Hypothalamus (tissue), 51 donors: ENCODE results near the gene BATF.

Experiments used
- DNase-seq, 51 donors: peaks; one replicate each; lab custom pipeline; 2025; lab: John Stamatoyannopoulos, UW

BATF gene

DNA sequence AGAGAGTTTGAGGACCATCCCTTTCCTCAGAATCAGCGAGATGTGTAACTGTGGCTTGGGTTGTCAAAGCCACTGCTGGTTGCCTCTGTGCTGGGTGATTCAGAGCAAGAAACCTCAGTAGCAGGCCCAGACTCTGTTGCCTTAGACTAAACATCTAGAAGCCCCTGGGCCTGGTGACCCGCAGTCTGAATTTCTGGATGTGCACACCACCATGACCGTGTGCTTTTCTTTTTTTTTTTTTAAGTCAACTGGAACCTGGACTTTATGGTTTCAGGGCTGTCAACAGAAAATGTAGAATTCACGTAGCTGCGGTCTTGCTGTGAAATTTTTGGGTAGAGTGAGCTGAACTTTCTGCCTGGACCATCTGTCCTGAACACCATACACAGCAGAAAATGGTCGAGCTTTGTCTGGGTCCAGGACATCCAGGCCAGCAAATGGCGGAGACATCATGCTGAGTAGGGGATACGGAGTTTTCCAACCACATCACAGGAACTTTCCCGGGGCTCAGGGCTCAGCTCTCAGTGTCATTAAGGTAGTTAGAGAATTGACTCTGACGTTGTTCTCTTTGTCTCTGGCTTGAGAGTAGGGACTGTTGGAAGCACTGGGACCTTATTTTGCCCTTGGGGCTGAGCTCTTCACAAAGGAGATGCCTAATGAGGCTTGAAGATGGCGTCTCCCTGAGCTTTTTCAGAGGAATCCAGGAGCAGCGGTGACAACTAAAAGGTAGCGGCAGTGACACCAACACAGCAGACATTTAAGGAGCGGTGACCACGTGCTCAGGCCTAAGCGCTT is 23.0 kb upstream of the BATF start:
- no peak for DNase-seq

DNA sequence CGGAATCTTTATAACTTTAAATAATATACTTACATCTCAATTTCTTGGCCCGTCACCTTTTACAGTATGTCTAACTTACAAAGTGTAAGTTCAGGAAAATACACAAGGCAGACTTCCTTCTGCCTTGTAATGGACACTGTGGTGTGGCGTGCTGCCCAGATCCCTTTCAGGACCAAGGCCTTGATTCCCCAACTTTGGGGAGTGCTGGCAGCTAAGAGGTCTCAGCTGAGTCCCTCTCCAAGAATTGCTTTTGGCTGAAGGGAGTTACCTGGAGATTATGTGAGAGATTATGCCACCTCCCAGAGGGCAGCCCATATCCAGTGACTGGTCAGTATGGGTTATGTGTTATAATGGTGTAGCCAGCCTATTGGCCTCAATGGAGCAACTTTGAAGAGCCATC is 21.2 kb upstream of the BATF start:
- no peak for DNase-seq

- DNase-seq, result no peak
Measured at GRCh38 chr14:75504411-75504810, 17.9 kb upstream of the BATF start.

DNA sequence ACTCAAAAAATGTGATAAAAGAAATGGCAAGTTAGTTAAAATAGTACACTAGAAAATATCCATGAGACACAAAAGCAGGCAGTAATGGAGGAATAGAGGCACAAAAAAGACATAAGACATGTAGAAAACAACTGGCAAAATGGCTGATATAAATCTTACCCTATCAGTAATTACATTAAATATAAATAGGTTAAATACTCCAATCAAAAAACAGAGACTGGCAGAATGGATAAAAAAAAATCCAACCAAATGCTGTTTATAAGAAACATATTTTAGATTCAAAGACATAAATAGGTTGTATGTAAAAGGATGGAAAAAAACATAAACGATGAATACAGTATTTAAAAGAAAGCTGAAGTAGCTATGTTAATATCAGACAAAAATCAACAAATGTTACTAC is 15.3 kb upstream of the BATF start:
- DNase-seq, result no peak

GRCh38 chr14:75510547-75510946 is 11.7 kb upstream of the BATF start:
- no peak for DNase-seq

DNA sequence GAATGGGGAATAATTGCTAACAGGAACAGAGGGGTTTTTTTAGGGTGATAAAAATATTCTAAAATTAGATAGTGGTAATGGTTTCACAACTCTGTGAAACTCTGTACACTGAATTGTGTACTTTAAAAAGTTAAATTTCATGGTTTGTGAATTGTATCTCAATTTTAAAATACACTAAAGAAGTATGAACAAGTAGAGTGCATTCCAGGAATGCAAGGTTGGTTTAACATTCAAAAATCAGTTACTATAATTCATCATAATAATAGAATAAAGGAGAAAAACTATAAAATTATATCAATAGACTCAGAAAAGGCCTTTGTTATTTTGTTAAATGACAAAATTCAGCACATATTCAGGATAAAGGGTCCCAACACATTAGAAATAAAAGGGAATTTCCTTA is 11.1 kb upstream of the BATF start:
- DNase-seq, result no peak

DNA sequence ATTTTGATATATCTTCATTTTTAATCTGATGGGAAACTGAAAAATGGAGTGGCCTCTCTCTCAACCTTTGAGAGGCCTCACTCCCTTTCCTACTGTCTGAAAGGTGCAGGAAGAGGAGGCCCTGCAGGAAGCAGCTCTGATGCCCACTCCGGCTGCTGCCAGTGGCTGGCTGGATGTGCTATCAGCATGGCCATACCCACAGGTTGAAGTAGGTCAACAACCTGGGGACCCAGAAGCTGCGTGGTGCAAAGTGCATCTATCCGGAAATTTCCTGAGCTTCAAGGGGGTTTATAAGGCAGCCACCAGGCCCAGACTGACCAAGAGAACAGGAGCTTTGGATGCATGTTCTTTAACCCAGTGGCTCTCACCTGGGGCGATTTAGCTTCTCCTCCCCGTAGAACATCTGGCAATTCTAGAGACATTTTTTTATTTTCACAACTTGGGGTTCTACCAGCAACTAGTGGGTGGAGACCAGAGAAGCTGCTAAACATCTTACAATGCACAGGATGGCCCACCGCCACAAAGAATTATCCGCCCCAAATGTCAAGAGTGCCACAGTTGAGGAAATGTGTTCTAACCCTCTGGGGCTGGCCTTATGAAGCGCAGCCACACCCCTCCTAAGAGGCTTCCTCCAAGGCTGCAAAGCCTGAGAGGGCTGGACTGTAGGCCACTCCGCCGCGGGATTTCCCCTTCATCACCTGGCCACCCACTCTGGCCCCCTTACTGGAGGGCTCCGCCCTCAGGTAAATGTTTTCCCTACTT is 8.2 kb upstream of the BATF start:
- DNase-seq, result no peak

DNA sequence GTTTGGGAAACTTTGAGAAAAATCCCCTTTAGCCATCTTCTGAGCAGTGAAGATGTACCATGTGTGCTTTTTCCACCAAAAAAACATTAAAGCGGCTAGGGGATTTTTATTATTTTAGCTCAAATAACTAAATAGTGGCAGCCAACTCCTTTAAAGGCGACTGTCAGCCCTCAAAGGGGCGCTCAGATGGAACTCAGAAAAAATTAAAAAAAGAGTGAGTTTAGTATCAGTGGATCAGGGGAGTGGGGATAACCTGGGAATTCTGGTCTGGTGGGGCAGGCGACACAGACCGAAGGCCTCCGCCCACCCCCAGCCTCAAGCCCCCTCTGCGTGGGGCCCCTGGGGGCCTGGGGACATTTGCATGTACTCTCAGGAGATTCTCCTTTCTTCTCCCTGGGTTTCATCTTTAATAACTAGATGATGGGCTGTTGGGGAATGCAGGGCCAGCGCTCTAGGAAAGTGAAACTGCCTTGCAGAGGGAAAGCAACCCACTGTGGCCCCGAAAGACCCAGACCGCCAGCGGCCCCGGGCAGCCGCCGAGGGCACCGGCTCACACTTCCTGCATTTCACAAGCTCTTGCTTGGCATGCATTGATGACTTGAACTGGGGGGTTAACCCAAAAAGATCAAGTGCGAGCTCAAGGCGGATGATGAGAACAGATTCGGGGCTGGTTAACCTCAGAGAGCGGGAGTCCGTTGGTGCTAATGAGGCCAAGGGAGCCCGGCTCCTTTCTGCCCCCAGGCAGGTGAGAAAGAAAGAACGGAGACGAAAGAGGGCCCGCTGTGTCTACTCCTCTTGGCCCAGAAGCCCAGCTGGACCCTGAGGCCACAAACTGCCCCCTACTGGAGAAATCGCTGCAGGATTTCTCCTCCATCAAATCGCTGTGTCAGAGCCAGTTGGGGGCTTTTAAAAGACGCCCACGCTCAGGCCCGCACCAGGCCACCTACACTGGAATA is 7.3 kb upstream of the BATF start:
- DNase-seq, result peak in 8 of 51 donors; percentile 2 to 24 (median 10)

GRCh38 chr14:75515629-75515996 is 6.7 kb upstream of the BATF start:
- peak in 5 of 51 donors; percentile 3 to 28 (median 11) for DNase-seq

GRCh38 chr14:75518625-75519024 is 3.6 kb upstream of the BATF start:
- no peak for DNase-seq

GRCh38 chr14:75519394-75519793 is 2.9 kb upstream of the BATF start:
- no peak for DNase-seq

DNA sequence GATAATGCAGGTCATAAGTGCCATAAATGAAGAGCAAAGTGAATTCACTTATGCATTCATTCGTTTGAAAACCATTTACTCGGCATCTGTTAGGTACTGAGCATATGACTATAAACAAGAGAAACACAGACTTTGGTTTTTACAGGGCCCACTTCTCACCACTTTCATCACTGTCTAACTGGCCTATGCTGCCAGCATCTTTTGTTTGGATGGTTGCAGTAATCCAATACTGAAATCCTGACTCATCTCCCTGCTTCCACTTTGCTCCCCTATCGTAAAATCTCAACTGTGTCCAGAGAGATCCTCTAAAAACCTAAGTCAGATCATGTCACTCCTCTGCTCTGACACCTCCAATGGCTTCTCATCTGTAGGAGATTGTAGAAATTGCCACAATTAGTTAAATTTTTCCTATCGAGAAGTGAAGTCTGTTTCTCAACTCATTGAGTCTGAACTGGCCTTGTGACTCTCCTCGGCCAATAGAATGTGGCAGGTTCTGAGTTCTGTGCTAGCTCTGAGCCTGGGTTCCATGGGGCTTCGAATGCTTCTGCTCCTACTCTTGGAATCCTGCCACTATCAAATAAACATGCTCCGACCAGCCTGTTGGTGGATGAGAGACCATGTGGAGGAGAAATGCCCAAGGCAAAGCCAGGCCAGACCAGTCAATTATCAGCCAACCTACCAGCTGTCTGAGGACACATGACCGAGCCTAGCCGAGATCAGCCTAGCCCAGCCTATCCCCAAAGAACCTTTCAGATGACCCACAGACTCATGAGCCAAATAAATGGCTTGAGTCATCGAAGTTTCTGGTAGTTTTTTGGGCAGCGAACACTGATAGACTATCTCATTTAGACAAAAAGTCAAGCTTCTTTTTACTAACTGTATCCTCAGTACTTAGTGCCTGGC is 2.2 kb upstream of the BATF start:
- no peak for DNase-seq

GRCh38 chr14:75520852-75521251 is 1.4 kb upstream of the BATF start:
- no peak for DNase-seq

DNA sequence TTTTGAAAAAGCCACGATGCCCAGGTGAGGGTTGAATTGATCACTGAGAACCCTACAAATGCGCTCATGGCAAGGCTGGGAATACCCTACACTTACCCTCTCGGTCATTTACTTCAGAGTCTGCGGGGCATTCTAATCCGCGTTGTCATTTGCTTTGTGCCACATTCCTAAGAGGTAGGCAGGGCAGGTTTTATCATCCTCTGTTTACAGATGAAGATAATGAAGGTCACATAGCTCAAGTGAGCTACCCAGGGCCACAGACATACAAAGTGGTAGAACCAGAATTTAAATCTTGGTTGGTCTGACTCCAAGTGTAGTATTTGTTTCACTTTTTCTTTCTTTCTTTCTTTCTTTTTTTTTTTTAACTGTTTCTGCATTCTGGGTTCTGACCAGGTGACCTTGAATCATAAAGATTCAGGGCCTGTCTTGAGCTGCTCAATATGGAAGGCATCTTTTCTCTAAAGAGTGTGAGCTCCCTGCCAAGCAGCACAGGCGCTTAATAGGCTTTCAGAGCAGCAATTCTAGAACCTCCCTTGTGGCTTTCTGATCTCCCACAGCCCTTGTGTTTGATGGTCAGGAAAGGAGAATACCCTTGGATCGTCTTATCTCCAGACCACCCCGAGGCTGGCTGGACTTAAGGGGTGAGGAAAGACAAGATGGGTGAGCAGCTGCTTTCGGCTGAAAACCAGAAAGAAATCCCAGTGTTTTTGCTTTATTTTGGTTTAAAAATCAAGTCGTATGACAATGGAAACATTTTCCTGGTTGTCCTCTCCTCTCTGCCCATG is 662 bp upstream of the BATF start:
- no peak for DNase-seq

DNA sequence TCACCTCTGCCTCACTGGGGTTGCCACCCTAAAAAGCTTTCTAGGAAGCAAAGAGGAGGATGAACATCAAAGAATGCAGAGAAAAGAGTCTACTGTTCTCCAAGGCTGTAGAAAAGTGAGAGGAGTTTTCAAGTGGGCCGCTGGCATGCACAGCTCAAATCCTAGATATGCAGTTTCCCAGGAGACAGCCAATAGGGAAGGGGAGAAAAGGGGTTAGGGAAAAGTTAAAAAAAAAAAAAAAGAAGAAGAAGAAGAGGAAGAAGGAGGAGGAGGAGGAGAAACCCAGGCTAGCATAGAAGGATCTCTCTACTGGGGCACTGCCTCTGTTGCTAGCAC is 682 bp downstream of the BATF start:
- no peak for DNase-seq

DNA sequence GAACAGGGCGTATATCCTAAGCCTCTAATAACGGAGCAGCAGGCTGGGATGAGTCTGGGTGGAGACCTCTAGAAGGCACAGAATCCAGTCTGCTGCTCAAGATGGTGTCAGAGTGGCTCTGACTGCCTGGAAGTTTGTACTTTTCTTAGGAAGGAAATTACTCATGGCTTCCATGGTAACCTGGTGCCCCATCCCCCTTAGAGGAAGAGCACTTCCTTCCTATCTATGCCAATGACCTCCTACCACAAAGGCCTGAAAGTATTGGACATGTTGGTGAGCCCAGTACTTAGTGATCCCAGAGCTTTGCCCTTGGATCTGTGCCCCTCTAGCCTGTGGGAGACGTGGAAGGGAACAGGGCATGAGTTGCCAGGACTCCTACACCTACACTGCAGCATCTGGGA is 1.5 kb downstream of the BATF start:
- DNase-seq, result no peak

GRCh38 chr14:75525969-75526368 is 3.7 kb downstream of the BATF start:
- DNase-seq, result no peak

GRCh38 chr14:75527449-75528163 is 5.3 kb downstream of the BATF start:
- DNase-seq, result no peak

- DNase-seq, result no peak
Measured at GRCh38 chr14:75531256-75531655, 9.0 kb downstream of the BATF start.
